Mucosa of stomach (tissue), 1 donor: ENCODE measurements around the gene PITPNB.

Experiments
- H3K27me3 ChIP-seq: one replicate; pipeline ENCODE4 v1.7.0; 2013; ENCODE audit warnings: mild to moderate bottlenecking, low read length; ENCODE audit not compliant: control insufficient read depth, insufficient read depth
- H3K36me3 ChIP-seq: one replicate; pipeline ENCODE4 v1.7.0; 2013; ENCODE audit warnings: low read length; ENCODE audit not compliant: control insufficient read depth, insufficient read depth
- H3K4me1 ChIP-seq: one replicate; pipeline ENCODE4 v1.7.0; 2013; ENCODE audit warnings: mild to moderate bottlenecking, low read length; ENCODE audit not compliant: control insufficient read depth, insufficient read depth
- H3K4me3 ChIP-seq: one replicate; pipeline ENCODE4 v1.7.0; 2013; ENCODE audit warnings: low read length
- H3K9ac ChIP-seq: one replicate; pipeline ENCODE4 v1.7.0; 2013; ENCODE audit warnings: mild to moderate bottlenecking, low read length, moderate library complexity
- H3K9me3 ChIP-seq: one replicate; pipeline ENCODE4 v1.7.0; 2013; ENCODE audit warnings: mild to moderate bottlenecking, low read length, moderate library complexity; ENCODE audit not compliant: control insufficient read depth
- donor health status: Pancreatic carcinoma.

The PITPNB gene

DNA sequence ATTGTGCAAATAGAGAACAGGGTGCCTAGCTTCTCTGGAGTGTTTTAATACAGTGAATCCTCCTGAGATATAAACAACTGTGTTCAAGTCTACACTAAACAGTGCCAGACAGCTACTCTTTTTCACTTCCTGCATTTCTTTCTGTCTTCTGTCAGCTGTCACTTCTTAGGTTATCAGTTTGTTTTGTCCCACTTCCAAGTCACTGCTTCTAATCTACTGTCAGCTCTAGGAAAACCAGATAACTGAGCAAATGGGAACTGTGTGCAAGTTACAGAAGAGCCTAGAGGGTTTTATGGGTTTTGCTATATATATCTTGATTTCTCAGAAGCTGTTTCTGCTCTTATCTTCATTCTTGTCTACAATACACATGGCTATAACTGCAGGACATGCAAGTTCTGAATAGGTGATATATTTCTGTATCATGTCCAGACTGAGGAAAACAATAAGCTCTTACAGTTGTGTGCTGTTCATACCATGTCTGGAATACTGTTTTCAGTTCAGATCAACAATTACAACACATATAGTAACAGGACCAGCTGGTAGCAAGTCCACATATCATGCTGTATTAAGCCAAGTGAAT, 5.8 kb downstream of the PITPNB start:
- no peaks in the 10 kb centered on the region for H3K9me3 ChIP-seq
- peaks cover 13% of the 10 kb centered on the region for H3K4me1 ChIP-seq
- H3K4me3 ChIP-seq: no peak overlapping the region
- H3K27me3 ChIP-seq: no peaks in the 10 kb centered on the region
- H3K36me3 ChIP-seq: no peaks in the 10 kb centered on the region
- no peak overlapping the region for H3K9ac ChIP-seq

DNA sequence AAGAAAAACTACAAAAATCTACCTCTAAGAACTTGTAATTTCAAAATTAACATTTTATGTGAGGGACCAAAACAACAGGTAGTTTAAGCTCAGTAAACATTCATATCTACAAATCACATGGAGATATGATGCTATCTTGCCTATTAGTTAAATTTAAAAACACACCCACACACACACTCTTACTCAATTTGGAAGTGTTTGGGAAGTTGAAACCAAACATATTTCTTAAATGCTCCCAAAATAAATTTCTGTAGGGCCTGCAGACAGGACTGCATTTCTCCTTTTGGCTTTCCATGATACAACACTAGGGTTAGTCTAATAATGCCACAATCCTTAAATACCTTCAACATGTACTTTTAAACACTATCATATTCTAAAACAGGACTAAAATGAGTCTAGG, 7.0 kb downstream of the PITPNB start:
- H3K27me3 ChIP-seq: no peaks in the 10 kb centered on the region
- no peaks in the 10 kb centered on the region for H3K9me3 ChIP-seq
- H3K36me3 ChIP-seq: no peaks in the 10 kb centered on the region
- no peak overlapping the region for H3K4me3 ChIP-seq
- H3K9ac ChIP-seq: no peak overlapping the region
- H3K4me1 ChIP-seq: peaks cover 13% of the 10 kb centered on the region

- Histone ChIP-seq H3K9me3 (no peaks in the 10 kb centered on the region), H3K36me3 (no peaks in the 10 kb centered on the region), H3K27me3 (no peaks in the 10 kb centered on the region), H3K4me3 (no peak overlapping the region), H3K9ac (no peak overlapping the region), H3K4me1 (peaks cover 13% of the 10 kb centered on the region)
These were observed 7.7 kb downstream of the PITPNB start for GRCh38 chr22:27911330-27911729.

- Histone ChIP-seq H3K9me3 (no peaks in the 10 kb centered on the region), H3K9ac (no peak overlapping the region), H3K36me3 (no peaks in the 10 kb centered on the region), H3K4me3 (no peak overlapping the region), H3K27me3 (no peaks in the 10 kb centered on the region), H3K4me1 (no peaks in the 10 kb centered on the region)
These were observed 12.8 kb downstream of the PITPNB start for GRCh38 chr22:27906241-27906640.

DNA sequence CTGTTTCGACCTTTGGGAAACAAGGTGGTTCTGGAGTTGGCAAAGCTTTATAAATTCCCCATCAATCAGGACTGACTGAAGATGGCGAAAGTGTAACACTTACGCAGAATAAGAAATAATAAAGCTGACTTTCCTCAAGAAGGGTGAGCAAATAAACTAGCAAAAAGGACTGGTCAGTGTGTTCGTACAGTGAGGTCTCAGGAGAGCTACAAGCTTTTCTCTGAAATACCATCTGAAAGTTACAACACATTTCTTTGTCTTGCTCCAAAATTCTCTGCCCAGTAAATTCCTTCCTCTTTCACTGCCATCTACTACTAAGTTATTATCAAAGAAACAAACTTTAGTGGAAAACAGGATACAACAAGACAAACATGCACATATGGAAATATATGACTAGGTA, 13.4 kb downstream of the PITPNB start:
- H3K9ac ChIP-seq: no peak overlapping the region
- H3K4me3 ChIP-seq: no peak overlapping the region
- no peaks in the 10 kb centered on the region for H3K4me1 ChIP-seq
- no peaks in the 10 kb centered on the region for H3K27me3 ChIP-seq
- no peaks in the 10 kb centered on the region for H3K36me3 ChIP-seq
- H3K9me3 ChIP-seq: no peaks in the 10 kb centered on the region

- Histone ChIP-seq H3K36me3 (no peaks in the 10 kb centered on the region), H3K9me3 (no peaks in the 10 kb centered on the region), H3K4me1 (no peaks in the 10 kb centered on the region), H3K4me3 (no peak overlapping the region), H3K27me3 (no peaks in the 10 kb centered on the region), H3K9ac (no peak overlapping the region)
These were observed 15.1 kb downstream of the PITPNB start for GRCh38 chr22:27903805-27904473.

GRCh38 chr22:27900153-27900552, 18.9 kb downstream of the PITPNB start:
- no peaks in the 10 kb centered on the region for H3K4me1 ChIP-seq
- H3K9me3 ChIP-seq: no peaks in the 10 kb centered on the region
- H3K27me3 ChIP-seq: no peaks in the 10 kb centered on the region
- H3K36me3 ChIP-seq: no peaks in the 10 kb centered on the region
- no peak overlapping the region for H3K4me3 ChIP-seq
- H3K9ac ChIP-seq: no peak overlapping the region

DNA sequence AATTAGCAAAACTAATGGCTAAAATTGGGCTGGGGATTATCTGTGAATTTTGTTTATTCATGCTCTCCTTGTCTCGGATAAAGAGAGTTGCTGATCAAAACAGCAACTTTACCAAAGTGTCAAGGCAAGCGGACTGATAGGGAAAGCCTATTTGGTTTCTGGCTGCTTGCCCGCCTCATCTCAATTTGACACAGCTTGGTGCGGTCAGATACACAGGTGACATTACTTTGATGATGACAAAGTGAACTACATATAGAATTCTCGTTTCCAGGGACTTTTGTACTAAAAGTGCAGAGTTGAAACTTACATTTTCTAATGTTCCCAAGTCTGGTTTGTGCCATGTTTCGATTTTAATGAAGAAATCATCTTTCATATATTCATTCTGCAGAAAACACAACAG, 22.8 kb downstream of the PITPNB start:
- Histone ChIP-seq H3K4me1 (no peaks in the 10 kb centered on the region), H3K36me3 (no peaks in the 10 kb centered on the region), H3K9ac (no peak overlapping the region), H3K9me3 (no peaks in the 10 kb centered on the region), H3K27me3 (no peaks in the 10 kb centered on the region), H3K4me3 (no peak overlapping the region)

DNA sequence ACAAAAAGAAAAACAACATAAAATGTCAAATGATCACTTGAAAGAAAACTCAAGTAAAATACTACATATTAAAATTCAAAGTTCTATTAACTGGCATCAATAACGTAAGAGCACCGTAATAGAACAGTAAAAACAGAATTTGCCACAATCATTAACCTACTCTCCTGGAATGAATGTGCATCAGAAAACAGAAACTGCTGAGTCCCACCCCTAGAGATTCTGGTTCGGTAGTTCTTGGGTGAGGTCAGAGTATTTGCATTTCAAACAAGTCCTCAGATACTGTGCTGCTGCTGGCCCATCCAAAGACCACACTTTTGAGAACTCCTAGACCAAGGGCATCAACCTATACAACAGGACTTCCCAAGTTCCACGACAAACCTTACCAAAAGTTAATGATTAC, 23.5 kb downstream of the PITPNB start:
- Histone ChIP-seq H3K9ac (no peak overlapping the region), H3K4me3 (no peak overlapping the region), H3K4me1 (no peaks in the 10 kb centered on the region), H3K36me3 (no peaks in the 10 kb centered on the region), H3K9me3 (no peaks in the 10 kb centered on the region), H3K27me3 (no peaks in the 10 kb centered on the region)

DNA sequence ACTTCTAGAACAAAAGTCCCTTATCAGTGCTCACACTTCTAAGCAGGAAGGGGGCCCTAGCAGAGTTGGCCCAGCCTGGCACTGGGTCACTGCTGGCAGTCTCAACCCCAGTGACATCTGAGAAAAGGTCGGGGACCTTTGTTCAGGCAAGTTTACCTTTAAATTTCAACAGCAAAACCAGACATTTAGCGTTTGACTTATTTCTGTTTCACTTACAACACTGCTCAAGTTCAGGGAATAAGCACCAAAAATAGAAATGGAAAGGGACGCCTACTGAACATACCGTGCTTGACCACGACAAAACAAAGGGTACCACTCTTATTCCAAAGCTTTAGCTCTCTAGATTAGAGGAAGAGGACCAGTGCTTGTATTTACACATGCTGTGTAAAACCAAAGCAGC, 26.2 kb downstream of the PITPNB start:
- Histone ChIP-seq H3K4me3 (no peak overlapping the region), H3K36me3 (peaks cover 15% of the 10 kb centered on the region), H3K9me3 (no peaks in the 10 kb centered on the region), H3K27me3 (no peaks in the 10 kb centered on the region), H3K4me1 (no peaks in the 10 kb centered on the region), H3K9ac (no peak overlapping the region)

DNA sequence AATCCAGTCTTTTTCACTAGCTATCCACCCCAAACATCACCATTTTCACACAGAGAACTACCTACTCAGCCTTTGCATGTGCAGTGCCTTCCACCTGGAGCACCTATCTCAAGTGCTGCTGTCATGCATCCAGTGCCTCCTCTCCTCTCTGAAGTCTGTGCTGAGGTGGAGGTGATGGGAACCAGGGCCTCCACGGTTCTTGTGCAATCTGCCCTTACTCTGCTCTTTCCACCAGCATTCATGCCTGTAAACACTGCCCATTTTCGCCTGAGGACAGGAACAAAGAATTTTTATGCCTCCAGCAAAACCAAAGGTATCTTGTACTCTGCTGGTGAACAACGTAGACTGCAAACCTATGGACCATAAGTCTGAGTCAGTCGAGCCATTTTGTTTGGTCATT, 27.0 kb downstream of the PITPNB start:
- Histone ChIP-seq H3K36me3 (peaks cover 15% of the 10 kb centered on the region), H3K9me3 (no peaks in the 10 kb centered on the region), H3K27me3 (no peaks in the 10 kb centered on the region), H3K4me3 (no peak overlapping the region), H3K9ac (no peak overlapping the region), H3K4me1 (no peaks in the 10 kb centered on the region)

DNA sequence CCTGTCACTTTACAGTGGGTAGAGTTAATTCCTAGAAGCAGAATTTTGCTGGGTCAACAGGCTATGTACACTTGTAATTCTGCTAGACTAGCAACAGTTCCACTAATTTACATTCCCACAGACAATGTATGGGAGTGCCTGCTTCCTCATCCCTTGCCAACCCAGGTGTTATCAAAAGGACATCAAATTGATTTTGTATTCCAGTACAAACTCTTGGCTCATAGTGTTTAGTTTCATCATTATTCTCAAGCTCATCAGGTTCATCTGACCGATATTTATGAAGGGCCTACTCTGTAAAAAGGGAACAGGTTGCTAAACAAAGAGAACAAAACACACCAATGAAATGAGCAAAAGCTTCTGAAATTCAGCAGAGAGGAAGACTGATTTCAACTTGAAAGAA, 30.7 kb downstream of the PITPNB start:
- Histone ChIP-seq H3K4me3 (no peak overlapping the region), H3K9ac (no peak overlapping the region), H3K4me1 (no peaks in the 10 kb centered on the region), H3K27me3 (no peaks in the 10 kb centered on the region), H3K9me3 (no peaks in the 10 kb centered on the region), H3K36me3 (peaks cover 15% of the 10 kb centered on the region)

DNA sequence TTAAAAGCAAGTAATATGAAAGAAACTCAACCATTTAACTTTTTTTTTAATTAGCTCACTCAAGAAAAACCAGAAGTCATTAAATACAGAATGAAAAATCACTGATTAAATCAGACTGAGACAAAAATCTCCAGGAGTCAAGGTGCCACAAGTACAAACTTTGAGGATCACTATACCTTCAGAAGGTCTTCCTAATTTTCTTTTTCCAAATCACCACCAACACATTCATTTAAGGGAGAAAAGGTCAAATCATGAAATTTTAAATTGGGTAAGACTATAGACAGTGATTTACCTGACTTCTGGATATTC, 32.3 kb downstream of the PITPNB start:
- Histone ChIP-seq H3K36me3 (peaks cover 15% of the 10 kb centered on the region), H3K9ac (no peak overlapping the region), H3K9me3 (no peaks in the 10 kb centered on the region), H3K4me1 (no peaks in the 10 kb centered on the region), H3K27me3 (no peaks in the 10 kb centered on the region), H3K4me3 (no peak overlapping the region)
